A204.1 (cell line): ENCODE measurements around the gene ALG14.

Experiments
- FAIRE-seq: peaks from 2 replicates; lab custom pipeline; 2012; peaks lifted over from hg19 to GRCh38; lab: Jason Lieb, UNC

Gene ALG14

GRCh38 chr1:94926915-94927404 is 145.8 kb downstream of the ALG14 start, which contains the start of gene CNN3:
TSS of gene CNN3 (minus strand) at chr1:94927110. CDS start at chr1:94926894, 216 bp downstream.
- FAIRE-seq: no peak

- FAIRE-seq: no peak
These were observed 146.4 kb downstream of the ALG14 start for GRCh38 chr1:94926126-94926914.

GRCh38 chr1:94925561-94926125 is 147.1 kb downstream of the ALG14 start:
- FAIRE-seq: peak; percentile 29

- FAIRE-seq: no peak
These were observed 147.7 kb downstream of the ALG14 start for GRCh38 chr1:94925004-94925403.
